OCI-LY3 (cell line): ENCODE measurements around the gene BLOC1S4.

Source experiments
- CTCF ChIP-seq: fragments of 200-600, 300-600 bp; sonication (generic); IDR thresholded peaks from 2 replicates; pipeline ENCODE4 v1.5.1; 2014; ENCODE audit warnings: antibody characterized with exemption, low read length, low read depth
- EZH2phosphoT487 ChIP-seq: fragments of 200-600 bp; shearing (Covaris generic); IDR thresholded peaks from 2 replicates; pipeline ENCODE4 v1.6.1; 2018; ENCODE audit warnings: antibody characterized with exemption, mixed run types, low read depth

- TF ChIP-seq CTCF: no peak
- no peak for TF ChIP-seq EZH2phosphoT487
Measured at GRCh38 chr4:6733358-6734164, 17.6 kb downstream of the BLOC1S4 start.
